NCI-H2081 treated with DMSO at 0.1 percent for 48 hours (cell line): Measurements from ENCODE around the gene MOB3C.

Experiments
- DNase-seq: peaks from one replicate; lab custom pipeline; 2025; lab: John Stamatoyannopoulos, UW

MOB3C gene

GRCh38 chr1:46606255-46606965 is 10.2 kb downstream of the MOB3C start:
- no peak for DNase-seq

GRCh38 chr1:46605232-46605631 is 11.4 kb downstream of the MOB3C start:
- no peak for DNase-seq

- peak; percentile 86 for DNase-seq
These were observed 12.6 kb downstream of the MOB3C start, which contains the start of gene MKNK1 for GRCh38 chr1:46603858-46604549. Gene MKNK1, minus strand, starts transcription at chr1:46604268. Its CDS starts 20,941 bp downstream, at chr1:46583327.

- DNase-seq = no peak
These were observed 13.1 kb downstream of the MOB3C start for GRCh38 chr1:46603481-46603857.

- no peak for DNase-seq
These were observed 15.2 kb downstream of the MOB3C start for GRCh38 chr1:46601257-46602007.

- DNase-seq = no peak
These were observed 17.3 kb downstream of the MOB3C start for GRCh38 chr1:46599059-46599970.

- no peak for DNase-seq
These were observed 19.8 kb downstream of the MOB3C start for GRCh38 chr1:46596846-46597245.

- no peak for DNase-seq
These were observed 20.6 kb downstream of the MOB3C start for GRCh38 chr1:46596036-46596435.

GRCh38 chr1:46595127-46595526 is 21.5 kb downstream of the MOB3C start:
- DNase-seq = no peak

- DNase-seq = no peak
These were observed 22.5 kb downstream of the MOB3C start for GRCh38 chr1:46594063-46594462.

- no peak for DNase-seq
These were observed 23.8 kb downstream of the MOB3C start for GRCh38 chr1:46592823-46593222.

GRCh38 chr1:46589529-46589928 is 27.1 kb downstream of the MOB3C start:
- no peak for DNase-seq

GRCh38 chr1:46587069-46587468 is 29.5 kb downstream of the MOB3C start:
- DNase-seq = no peak

- DNase-seq = no peak
These were observed 31.2 kb downstream of the MOB3C start for GRCh38 chr1:46585312-46585938.

- no peak for DNase-seq
These were observed 33.1 kb downstream of the MOB3C start for GRCh38 chr1:46583494-46583893.

GRCh38 chr1:46582972-46583371 is 33.6 kb downstream of the MOB3C start:
- no peak for DNase-seq

- DNase-seq = no peak
These were observed 34.7 kb downstream of the MOB3C start for GRCh38 chr1:46581681-46582455.

GRCh38 chr1:46580140-46580903 is 36.3 kb downstream of the MOB3C start:
- no peak for DNase-seq

GRCh38 chr1:46577671-46578070 is 38.9 kb downstream of the MOB3C start:
- no peak for DNase-seq

GRCh38 chr1:46576596-46576995 is 40.0 kb downstream of the MOB3C start:
- DNase-seq = no peak
